ENCODE data around the gene CEP20. TPM values are rescaled to one million over a fixed set of nuclear protein-coding genes. Genes with fewer than 3 reads are reported as not detected.

CEP20 gene
- polyA plus RNA-seq, 1 of the 3 experiments (the other 2 are of a cell fraction): 14.8 TPM

DNA sequence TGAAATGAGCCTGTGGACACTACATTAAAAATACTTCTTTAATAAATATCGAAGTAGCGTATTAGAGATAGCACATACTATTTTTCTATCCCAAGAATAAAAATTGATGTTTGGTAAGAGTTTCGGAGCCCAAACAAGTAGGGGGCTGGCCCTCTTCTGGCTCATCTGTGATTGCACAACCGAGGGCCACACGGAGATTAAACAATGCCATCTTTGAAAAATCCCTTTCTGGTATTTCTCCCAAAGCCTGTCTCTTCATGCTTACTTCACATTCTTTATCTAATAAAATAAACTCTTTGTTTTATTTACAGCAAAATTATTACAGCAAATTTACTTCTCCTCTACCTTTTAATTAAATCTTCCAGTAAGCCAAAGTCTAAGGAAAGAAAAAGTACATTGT lies 22.0 kb downstream of the CEP20 start:
- Histone ChIP-seq H3F3A (replicated peaks; ENCODE audit: insufficient read depth) (no peaks in the 10 kb centered on the region), H3K4me1 (ENCODE audit: control insufficient read depth in 1 of 2, insufficient read depth in 2 of 2, low read depth in 1 of 2, low read length in 1 of 2) (no peaks in the 10 kb centered on the region), H3K27me3 (ENCODE audit: insufficient read depth) (no peaks in the 10 kb centered on the region), H3K4me3 (ENCODE audit: low read depth in 2 of 2, low read length in 1 of 2) (no peak overlapping the region), H3K79me2 (ENCODE audit: insufficient read depth) (0 out of 2 replicates have a peak, but pooled peaks cover under 1% of the 10 kb centered on the region), H3K9me2 (no peaks in the 10 kb centered on the region), H3K36me3 (replicated peaks in 1 of 2; ENCODE audit: control insufficient read depth in 1 of 2, insufficient read depth in 2 of 2, low read length in 1 of 2) (peaks cover 29 to 52% of the 10 kb centered on the region in 2 experiments), H3K9ac (no peak overlapping the region), H4K20me1 (ENCODE audit: insufficient read depth) (no peaks in the 10 kb centered on the region), H3K27ac (ENCODE audit: low read depth in 2 of 2, low read length in 1 of 2) (no peak overlapping the region), H3K9me3 (no peaks in the 10 kb centered on the region), H2AFZ (ENCODE audit: low read depth) (no peak overlapping the region), H3K4me2 (no peak overlapping the region)
- DNase-seq: no peak
- TF ChIP-seq RCOR1 (IDR thresholded peaks at IDR 0.05; ENCODE audit: low read length): no peak
- TF ChIP-seq, protein P1, sequence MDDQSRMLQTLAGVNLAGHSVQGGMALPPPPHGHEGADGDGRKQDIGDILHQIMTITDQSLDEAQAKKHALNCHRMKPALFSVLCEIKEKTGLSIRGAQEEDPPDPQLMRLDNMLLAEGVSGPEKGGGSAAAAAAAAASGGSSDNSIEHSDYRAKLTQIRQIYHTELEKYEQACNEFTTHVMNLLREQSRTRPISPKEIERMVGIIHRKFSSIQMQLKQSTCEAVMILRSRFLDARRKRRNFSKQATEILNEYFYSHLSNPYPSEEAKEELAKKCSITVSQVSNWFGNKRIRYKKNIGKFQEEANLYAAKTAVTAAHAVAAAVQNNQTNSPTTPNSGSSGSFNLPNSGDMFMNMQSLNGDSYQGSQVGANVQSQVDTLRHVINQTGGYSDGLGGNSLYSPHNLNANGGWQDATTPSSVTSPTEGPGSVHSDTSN (IDR thresholded peaks at IDR 0.05): no peak
- TF ChIP-seq, protein P2, sequence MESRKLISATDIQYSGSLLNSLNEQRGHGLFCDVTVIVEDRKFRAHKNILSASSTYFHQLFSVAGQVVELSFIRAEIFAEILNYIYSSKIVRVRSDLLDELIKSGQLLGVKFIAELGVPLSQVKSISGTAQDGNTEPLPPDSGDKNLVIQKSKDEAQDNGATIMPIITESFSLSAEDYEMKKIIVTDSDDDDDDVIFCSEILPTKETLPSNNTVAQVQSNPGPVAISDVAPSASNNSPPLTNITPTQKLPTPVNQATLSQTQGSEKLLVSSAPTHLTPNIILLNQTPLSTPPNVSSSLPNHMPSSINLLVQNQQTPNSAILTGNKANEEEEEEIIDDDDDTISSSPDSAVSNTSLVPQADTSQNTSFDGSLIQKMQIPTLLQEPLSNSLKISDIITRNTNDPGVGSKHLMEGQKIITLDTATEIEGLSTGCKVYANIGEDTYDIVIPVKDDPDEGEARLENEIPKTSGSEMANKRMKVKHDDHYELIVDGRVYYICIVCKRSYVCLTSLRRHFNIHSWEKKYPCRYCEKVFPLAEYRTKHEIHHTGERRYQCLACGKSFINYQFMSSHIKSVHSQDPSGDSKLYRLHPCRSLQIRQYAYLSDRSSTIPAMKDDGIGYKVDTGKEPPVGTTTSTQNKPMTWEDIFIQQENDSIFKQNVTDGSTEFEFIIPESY (IDR thresholded peaks at IDR 0.05; ENCODE audit: borderline replicate concordance, low read depth): no peak
- TF ChIP-seq SMC3 (IDR thresholded peaks at IDR 0.05; ENCODE audit: low read depth, low read length): no peak
- TF ChIP-seq GABPA (IDR thresholded peaks at IDR 0.05; ENCODE audit: low read depth): no peak
- TF ChIP-seq, protein P3, sequence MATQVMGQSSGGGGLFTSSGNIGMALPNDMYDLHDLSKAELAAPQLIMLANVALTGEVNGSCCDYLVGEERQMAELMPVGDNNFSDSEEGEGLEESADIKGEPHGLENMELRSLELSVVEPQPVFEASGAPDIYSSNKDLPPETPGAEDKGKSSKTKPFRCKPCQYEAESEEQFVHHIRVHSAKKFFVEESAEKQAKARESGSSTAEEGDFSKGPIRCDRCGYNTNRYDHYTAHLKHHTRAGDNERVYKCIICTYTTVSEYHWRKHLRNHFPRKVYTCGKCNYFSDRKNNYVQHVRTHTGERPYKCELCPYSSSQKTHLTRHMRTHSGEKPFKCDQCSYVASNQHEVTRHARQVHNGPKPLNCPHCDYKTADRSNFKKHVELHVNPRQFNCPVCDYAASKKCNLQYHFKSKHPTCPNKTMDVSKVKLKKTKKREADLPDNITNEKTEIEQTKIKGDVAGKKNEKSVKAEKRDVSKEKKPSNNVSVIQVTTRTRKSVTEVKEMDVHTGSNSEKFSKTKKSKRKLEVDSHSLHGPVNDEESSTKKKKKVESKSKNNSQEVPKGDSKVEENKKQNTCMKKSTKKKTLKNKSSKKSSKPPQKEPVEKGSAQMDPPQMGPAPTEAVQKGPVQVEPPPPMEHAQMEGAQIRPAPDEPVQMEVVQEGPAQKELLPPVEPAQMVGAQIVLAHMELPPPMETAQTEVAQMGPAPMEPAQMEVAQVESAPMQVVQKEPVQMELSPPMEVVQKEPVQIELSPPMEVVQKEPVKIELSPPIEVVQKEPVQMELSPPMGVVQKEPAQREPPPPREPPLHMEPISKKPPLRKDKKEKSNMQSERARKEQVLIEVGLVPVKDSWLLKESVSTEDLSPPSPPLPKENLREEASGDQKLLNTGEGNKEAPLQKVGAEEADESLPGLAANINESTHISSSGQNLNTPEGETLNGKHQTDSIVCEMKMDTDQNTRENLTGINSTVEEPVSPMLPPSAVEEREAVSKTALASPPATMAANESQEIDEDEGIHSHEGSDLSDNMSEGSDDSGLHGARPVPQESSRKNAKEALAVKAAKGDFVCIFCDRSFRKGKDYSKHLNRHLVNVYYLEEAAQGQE (IDR thresholded peaks at IDR 0.05; ENCODE audit: low read depth, low read length): no peak
- no peak for TF ChIP-seq GATA2 (CRISPR knock-in tag; IDR thresholded peaks at IDR 0.05)
- TF ChIP-seq POLR2AphosphoS5 (IDR thresholded peaks at IDR 0.05; ENCODE audit: low read depth, low read length): no peak
- TF ChIP-seq JUND (IDR thresholded peaks at IDR 0.05): no peak
- no peak for TF ChIP-seq RXRA (IDR thresholded peaks at IDR 0.05; ENCODE audit: borderline replicate concordance, low read depth)
- TF ChIP-seq, protein P4, sequence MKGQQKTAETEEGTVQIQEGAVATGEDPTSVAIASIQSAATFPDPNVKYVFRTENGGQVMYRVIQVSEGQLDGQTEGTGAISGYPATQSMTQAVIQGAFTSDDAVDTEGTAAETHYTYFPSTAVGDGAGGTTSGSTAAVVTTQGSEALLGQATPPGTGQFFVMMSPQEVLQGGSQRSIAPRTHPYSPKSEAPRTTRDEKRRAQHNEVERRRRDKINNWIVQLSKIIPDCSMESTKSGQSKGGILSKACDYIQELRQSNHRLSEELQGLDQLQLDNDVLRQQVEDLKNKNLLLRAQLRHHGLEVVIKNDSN (IDR thresholded peaks at IDR 0.05; ENCODE audit: borderline replicate concordance, low read depth): no peak
- TF ChIP-seq SIN3A (IDR thresholded peaks at IDR 0.05; ENCODE audit: borderline replicate concordance, low read depth, low read length): no peak
- no peak for TF ChIP-seq RFX5 (IDR thresholded peaks at IDR 0.05; ENCODE audit: low read length)
- TF ChIP-seq FOXJ3 (CRISPR knock-in tag; IDR thresholded peaks at IDR 0.05): no peak
- TF ChIP-seq, protein P5, sequence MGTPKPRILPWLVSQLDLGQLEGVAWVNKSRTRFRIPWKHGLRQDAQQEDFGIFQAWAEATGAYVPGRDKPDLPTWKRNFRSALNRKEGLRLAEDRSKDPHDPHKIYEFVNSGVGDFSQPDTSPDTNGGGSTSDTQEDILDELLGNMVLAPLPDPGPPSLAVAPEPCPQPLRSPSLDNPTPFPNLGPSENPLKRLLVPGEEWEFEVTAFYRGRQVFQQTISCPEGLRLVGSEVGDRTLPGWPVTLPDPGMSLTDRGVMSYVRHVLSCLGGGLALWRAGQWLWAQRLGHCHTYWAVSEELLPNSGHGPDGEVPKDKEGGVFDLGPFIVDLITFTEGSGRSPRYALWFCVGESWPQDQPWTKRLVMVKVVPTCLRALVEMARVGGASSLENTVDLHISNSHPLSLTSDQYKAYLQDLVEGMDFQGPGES (IDR thresholded peaks at IDR 0.05; ENCODE audit: low read depth, low read length): no peak
- TF ChIP-seq, protein P6, sequence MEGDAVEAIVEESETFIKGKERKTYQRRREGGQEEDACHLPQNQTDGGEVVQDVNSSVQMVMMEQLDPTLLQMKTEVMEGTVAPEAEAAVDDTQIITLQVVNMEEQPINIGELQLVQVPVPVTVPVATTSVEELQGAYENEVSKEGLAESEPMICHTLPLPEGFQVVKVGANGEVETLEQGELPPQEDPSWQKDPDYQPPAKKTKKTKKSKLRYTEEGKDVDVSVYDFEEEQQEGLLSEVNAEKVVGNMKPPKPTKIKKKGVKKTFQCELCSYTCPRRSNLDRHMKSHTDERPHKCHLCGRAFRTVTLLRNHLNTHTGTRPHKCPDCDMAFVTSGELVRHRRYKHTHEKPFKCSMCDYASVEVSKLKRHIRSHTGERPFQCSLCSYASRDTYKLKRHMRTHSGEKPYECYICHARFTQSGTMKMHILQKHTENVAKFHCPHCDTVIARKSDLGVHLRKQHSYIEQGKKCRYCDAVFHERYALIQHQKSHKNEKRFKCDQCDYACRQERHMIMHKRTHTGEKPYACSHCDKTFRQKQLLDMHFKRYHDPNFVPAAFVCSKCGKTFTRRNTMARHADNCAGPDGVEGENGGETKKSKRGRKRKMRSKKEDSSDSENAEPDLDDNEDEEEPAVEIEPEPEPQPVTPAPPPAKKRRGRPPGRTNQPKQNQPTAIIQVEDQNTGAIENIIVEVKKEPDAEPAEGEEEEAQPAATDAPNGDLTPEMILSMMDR (IDR thresholded peaks at IDR 0.05): no peak
- TF ChIP-seq YY1 (IDR thresholded peaks at IDR 0.05; ENCODE audit: low read depth): no peak
- no peak for TF ChIP-seq FOSL2 (IDR thresholded peaks at IDR 0.05; ENCODE audit: borderline replicate concordance, low read depth)
- POLR2A ChIA-PET: no interaction called here
- CTCF ChIA-PET: interaction anchor here (1.1 kb wide), 1 partner anchor 10 kb away, joined by 3 read pairs; no protein-coding TSS in a partner anchor
- 95% methylated on average over 5 of the region's 5 CpGs for WGBS (ENCODE audit: low lambda C conversion rate)
